Measurements from ENCODE around the gene PSTPIP2.
"Not testable (repeated sequence)": the region's sequence is repeated elsewhere in the genome, so short reads cannot be mapped to it uniquely, and the experiment has no call there.

PSTPIP2 gene

GRCh38 chr18:45976974-45977373 is 95.1 kb downstream of the PSTPIP2 start:
- no peak for DNase-seq

GRCh38 chr18:45976566-45976965 is 95.5 kb downstream of the PSTPIP2 start:
- DNase-seq: no peak

- DNase-seq: peak; percentile 47
Measured at GRCh38 chr18:45974088-45974536, 97.9 kb downstream of the PSTPIP2 start.

GRCh38 chr18:45967007-45967706 is 104.9 kb downstream of the PSTPIP2 start, which contains the start of gene EPG5:
EPG5 (minus strand) TSS chr18:45967329; CDS start chr18:45967239, 90 bp downstream.
- DNase-seq: peak; percentile 87

DNA sequence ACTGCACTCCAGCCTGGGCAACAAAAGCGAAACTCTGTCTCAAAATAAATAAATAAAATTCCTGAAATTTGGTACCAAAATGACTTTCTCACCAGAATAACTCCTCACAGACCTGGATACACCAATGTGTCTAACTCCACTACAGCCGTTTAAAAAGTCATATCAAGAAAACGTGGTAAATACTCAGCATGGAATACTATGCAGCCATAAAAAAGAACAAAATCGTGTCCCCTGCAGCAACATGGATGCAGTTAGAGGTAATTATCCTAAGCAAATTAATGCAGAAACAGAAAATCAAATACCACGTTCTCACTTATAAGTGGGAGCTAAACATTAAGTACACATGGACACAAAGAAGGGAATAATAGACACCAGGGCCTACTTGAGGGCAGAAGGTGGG is 107.1 kb downstream of the PSTPIP2 start:
- not testable (repeated sequence) for DNase-seq

GRCh38 chr18:45962866-45963265 is 109.2 kb downstream of the PSTPIP2 start:
- DNase-seq: no peak

- DNase-seq: no peak
Measured at GRCh38 chr18:45962461-45962860, 109.6 kb downstream of the PSTPIP2 start.

GRCh38 chr18:45959484-45959883 is 112.6 kb downstream of the PSTPIP2 start:
- not testable (repeated sequence) for DNase-seq

GRCh38 chr18:45958730-45959129 is 113.3 kb downstream of the PSTPIP2 start:
- DNase-seq: no peak

- DNase-seq: no peak
Measured at GRCh38 chr18:45958027-45958426, 114.0 kb downstream of the PSTPIP2 start.

GRCh38 chr18:45957100-45957499 is 115.0 kb downstream of the PSTPIP2 start:
- DNase-seq: no peak

- no peak for DNase-seq
Measured at GRCh38 chr18:45954070-45954934, 117.8 kb downstream of the PSTPIP2 start.

GRCh38 chr18:45951016-45951714 is 120.9 kb downstream of the PSTPIP2 start:
- DNase-seq: no peak

- DNase-seq: no peak
Measured at GRCh38 chr18:45945669-45946068, 126.4 kb downstream of the PSTPIP2 start.

GRCh38 chr18:45940724-45941123 is 131.3 kb downstream of the PSTPIP2 start:
- no peak for DNase-seq

- DNase-seq: no peak
Measured at GRCh38 chr18:45939236-45939635, 132.8 kb downstream of the PSTPIP2 start.

GRCh38 chr18:45938488-45938935 is 133.5 kb downstream of the PSTPIP2 start:
- DNase-seq: no peak

DNA sequence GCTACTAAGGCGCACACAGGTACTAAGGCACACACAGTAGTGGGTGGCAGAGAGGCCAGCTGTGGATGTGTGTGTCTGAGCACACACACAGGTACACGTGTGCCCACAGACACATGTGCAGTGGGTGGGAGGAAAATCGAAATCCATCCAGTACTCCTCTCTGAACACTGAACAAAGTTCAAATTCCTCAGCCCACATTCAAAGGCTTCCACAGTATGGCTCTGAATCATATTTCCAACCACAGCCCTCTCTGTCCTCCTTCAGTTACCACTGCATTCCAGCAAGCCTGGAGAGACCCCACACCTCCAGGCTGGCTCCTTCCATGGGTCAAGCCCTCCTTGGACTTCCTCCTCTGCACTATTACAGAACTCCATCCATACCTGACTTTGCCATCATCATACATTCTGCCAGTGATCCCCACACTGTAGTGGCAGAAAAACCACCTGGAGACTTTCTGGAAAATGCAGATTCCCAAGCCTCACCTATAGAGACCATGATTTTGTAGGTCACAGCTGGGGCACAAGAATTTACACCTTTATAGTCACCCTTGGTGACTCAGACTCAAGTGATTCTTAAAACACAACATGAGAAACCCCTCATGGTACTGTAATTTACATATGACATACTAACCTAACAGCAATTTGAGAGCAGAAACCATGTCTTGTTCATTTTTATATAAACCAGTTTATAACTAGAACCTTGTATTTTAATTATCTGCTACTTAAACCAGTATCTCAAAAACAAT is 136.3 kb downstream of the PSTPIP2 start:
- DNase-seq: no peak
